Measurements from ENCODE around the gene NOP10. TPM values are rescaled to one million over a fixed set of nuclear protein-coding genes. Genes with fewer than 3 reads are reported as not detected.

NOP10 gene
- polyA plus RNA-seq, 1 of the 3 experiments (the other 2 are of a cell fraction) = 440 TPM

DNA sequence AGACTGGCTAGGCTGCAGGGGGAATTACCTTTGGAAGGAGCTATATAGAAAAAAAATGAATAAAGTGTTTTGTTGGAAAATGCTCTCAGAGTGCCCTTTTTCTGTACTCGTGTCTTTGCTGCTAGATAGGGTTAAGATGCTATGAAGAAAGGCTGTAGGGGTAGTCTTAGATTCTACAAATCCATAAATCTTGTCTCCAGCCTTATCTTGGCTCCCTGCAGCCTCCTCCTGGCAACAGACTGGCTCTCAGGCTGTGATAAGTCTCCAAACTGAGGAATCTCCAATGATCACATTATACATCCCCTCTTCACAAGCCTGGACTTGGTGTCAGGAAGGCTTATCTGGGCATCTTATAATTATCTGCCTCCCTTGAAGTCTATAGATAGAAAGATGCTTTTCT lies 14.7 kb upstream of the NOP10 start:
- H2AFZ ChIP-seq (ENCODE audit: low read depth) = no peak overlapping the region
- no peak overlapping the region for H3K4me3 ChIP-seq (ENCODE audit: low read depth in 2 of 2, low read length in 1 of 2)
- no peaks in the 10 kb centered on the region for H3K79me2 ChIP-seq (ENCODE audit: insufficient read depth)
- H3F3A ChIP-seq (replicated peaks; ENCODE audit: insufficient read depth) = no peaks in the 10 kb centered on the region
- no peaks in the 10 kb centered on the region for H3K9me2 ChIP-seq
- no peaks in the 10 kb centered on the region for H3K9me3 ChIP-seq
- H3K9ac ChIP-seq = no peak overlapping the region
- DNase-seq = no peak
- ChIA-PET CTCF (interaction anchor here (1.3 to 2.1 kb wide), 2 partner anchors 10 to 14 kb away, joined by 5 to 14 read pairs; partner anchors contain the start of genes LPCAT4, NOP10 and NUTM1), POLR2A (no interaction called here)
- H3K36me3 ChIP-seq (replicated peaks in 1 of 2; ENCODE audit: control insufficient read depth in 1 of 2, insufficient read depth in 2 of 2, low read length in 1 of 2) = peaks cover 7 to 55% of the 10 kb centered on the region in 2 experiments
- H3K27ac ChIP-seq (ENCODE audit: low read depth in 2 of 2, low read length in 1 of 2) = no peak overlapping the region
- TF ChIP-seq RCOR1 (IDR thresholded peaks at IDR 0.05; ENCODE audit: low read length) (no peak), FOSL2 (IDR thresholded peaks at IDR 0.05; ENCODE audit: borderline replicate concordance, low read depth) (no peak), YY1 (IDR thresholded peaks at IDR 0.05; ENCODE audit: low read depth) (no peak), EP300 (IDR thresholded peaks at IDR 0.05; ENCODE audit: borderline replicate concordance in 1 of 2, low read depth in 1 of 2, low read length in 1 of 2) (no peak), SIN3A (IDR thresholded peaks at IDR 0.05; ENCODE audit: borderline replicate concordance, low read depth, low read length) (no peak), GABPA (IDR thresholded peaks at IDR 0.05; ENCODE audit: low read depth) (no peak), NRF1 (IDR thresholded peaks at IDR 0.05; ENCODE audit: low read depth, low read length) (no peak), CHD2 (IDR thresholded peaks at IDR 0.05; ENCODE audit: low read length, partially characterized antibody) (no peak)
- TF ChIP-seq, protein P1, sequence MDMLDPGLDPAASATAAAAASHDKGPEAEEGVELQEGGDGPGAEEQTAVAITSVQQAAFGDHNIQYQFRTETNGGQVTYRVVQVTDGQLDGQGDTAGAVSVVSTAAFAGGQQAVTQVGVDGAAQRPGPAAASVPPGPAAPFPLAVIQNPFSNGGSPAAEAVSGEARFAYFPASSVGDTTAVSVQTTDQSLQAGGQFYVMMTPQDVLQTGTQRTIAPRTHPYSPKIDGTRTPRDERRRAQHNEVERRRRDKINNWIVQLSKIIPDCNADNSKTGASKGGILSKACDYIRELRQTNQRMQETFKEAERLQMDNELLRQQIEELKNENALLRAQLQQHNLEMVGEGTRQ (IDR thresholded peaks at IDR 0.05; ENCODE audit: borderline replicate concordance, low read depth, low read length) = no peak
- H3K27me3 ChIP-seq (ENCODE audit: insufficient read depth) = no peaks in the 10 kb centered on the region
- 79% methylated on average over 1 of the region's 1 CpG for WGBS (ENCODE audit: low lambda C conversion rate)
- H4K20me1 ChIP-seq (ENCODE audit: insufficient read depth) = no peaks in the 10 kb centered on the region
- H3K4me1 ChIP-seq (ENCODE audit: control insufficient read depth in 1 of 2, insufficient read depth in 2 of 2, low read depth in 1 of 2, low read length in 1 of 2) = no peaks in the 10 kb centered on the region
- H3K4me2 ChIP-seq = no peak overlapping the region

DNA sequence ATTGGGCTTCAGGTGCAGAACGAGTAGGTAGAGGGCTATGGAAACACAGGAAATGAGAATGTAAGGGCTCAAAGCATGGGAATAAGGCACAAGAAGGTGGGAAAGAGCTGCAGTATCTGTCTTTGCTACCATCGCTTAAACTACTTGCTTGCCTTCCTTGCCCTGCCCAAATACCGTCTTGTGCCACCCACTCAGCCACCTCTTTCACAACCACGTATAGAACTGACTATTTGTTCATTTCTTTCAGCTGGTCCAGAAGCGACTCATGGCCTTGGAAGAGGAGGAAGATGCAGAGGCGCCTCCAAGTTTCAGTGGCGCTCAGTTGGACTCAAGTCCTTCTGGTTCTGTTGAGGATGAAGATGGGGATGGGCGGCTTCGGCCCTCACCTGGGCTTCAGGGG lies 12.3 kb upstream of the NOP10 start:
- CTCF ChIA-PET = interaction anchor here (0.7 to 1.8 kb wide), 4 partner anchors 9 to 565 kb away, joined by 3 to 18 read pairs (median 3); partner anchors contain the start of genes LPCAT4, NOP10 and NUTM1

DNA sequence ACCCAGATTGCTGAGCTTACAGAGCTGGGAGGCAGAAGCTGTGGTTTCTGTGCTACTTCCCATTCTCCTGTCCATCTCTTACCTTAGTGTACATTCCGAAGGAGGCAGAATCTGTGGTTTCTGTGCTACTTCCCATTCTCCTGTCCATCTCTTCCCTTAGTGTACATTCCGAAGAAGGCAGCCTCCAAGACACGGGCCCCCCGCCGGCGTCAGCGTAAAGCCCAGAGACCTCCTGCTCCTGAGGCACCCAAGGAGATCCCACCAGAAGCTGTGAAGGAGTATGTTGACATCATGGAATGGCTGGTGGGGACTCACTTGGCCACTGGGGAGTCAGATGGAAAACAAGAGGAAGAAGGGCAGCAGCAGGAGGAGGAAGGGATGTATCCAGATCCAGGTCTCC lies 11.3 kb upstream of the NOP10 start:
- Histone ChIP-seq H3K4me1 (ENCODE audit: control insufficient read depth in 1 of 2, insufficient read depth in 2 of 2, low read depth in 1 of 2, low read length in 1 of 2) (no peaks in the 10 kb centered on the region), H3K79me2 (ENCODE audit: insufficient read depth) (no peaks in the 10 kb centered on the region), H4K20me1 (ENCODE audit: insufficient read depth) (no peaks in the 10 kb centered on the region), H3K9ac (no peak overlapping the region), H3K27me3 (ENCODE audit: insufficient read depth) (no peaks in the 10 kb centered on the region), H3F3A (replicated peaks; ENCODE audit: insufficient read depth) (no peaks in the 10 kb centered on the region), H2AFZ (ENCODE audit: low read depth) (no peak overlapping the region), H3K4me3 (ENCODE audit: low read depth in 2 of 2, low read length in 1 of 2) (no peak overlapping the region), H3K36me3 (replicated peaks in 1 of 2; ENCODE audit: control insufficient read depth in 1 of 2, insufficient read depth in 2 of 2, low read length in 1 of 2) (peaks cover 0 to 26% of the 10 kb centered on the region in 2 experiments), H3K4me2 (no peak overlapping the region), H3K27ac (ENCODE audit: low read depth in 2 of 2, low read length in 1 of 2) (no peak overlapping the region), H3K9me2 (no peaks in the 10 kb centered on the region), H3K9me3 (no peaks in the 10 kb centered on the region)
- POLR2A ChIA-PET = interaction anchor here (1.4 kb wide), 1 partner anchor 17 kb away, joined by 3 read pairs; the partner anchor contains the start of gene SLC12A6
- DNase-seq = no peak
- CTCF ChIA-PET = interaction anchor here (1.0 to 2.1 kb wide), 3 partner anchors 8 to 13 kb away, joined by 3 to 18 read pairs (median 15); partner anchors contain the start of genes LPCAT4, NOP10 and NUTM1
- no peak for TF ChIP-seq JUND (IDR thresholded peaks at IDR 0.05)
- TF ChIP-seq SMC3 (IDR thresholded peaks at IDR 0.05; ENCODE audit: low read depth, low read length) = no peak
- no peak for TF ChIP-seq RXRA (IDR thresholded peaks at IDR 0.05; ENCODE audit: borderline replicate concordance, low read depth)
- no peak for TF ChIP-seq RAD21 (IDR thresholded peaks at IDR 0.05; ENCODE audit: low read length)
- TF ChIP-seq, protein P2, sequence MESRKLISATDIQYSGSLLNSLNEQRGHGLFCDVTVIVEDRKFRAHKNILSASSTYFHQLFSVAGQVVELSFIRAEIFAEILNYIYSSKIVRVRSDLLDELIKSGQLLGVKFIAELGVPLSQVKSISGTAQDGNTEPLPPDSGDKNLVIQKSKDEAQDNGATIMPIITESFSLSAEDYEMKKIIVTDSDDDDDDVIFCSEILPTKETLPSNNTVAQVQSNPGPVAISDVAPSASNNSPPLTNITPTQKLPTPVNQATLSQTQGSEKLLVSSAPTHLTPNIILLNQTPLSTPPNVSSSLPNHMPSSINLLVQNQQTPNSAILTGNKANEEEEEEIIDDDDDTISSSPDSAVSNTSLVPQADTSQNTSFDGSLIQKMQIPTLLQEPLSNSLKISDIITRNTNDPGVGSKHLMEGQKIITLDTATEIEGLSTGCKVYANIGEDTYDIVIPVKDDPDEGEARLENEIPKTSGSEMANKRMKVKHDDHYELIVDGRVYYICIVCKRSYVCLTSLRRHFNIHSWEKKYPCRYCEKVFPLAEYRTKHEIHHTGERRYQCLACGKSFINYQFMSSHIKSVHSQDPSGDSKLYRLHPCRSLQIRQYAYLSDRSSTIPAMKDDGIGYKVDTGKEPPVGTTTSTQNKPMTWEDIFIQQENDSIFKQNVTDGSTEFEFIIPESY (IDR thresholded peaks at IDR 0.05; ENCODE audit: borderline replicate concordance, low read depth) = no peak
- no peak for TF ChIP-seq FOXM1 (IDR thresholded peaks at IDR 0.05; ENCODE audit: low read depth)
- no peak for TF ChIP-seq FOXJ3 (CRISPR knock-in tag; IDR thresholded peaks at IDR 0.05)
- TF ChIP-seq, protein P3, sequence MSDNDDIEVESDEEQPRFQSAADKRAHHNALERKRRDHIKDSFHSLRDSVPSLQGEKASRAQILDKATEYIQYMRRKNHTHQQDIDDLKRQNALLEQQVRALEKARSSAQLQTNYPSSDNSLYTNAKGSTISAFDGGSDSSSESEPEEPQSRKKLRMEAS (IDR thresholded peaks at IDR 0.05; ENCODE audit: low read depth) = no peak
- 93% methylated on average over 7 of the region's 7 CpGs for WGBS (ENCODE audit: low lambda C conversion rate)

More for the DNA sequence above, 12.3 kb upstream of the NOP10 start:
- no peaks in the 10 kb centered on the region for H3K27me3 ChIP-seq (ENCODE audit: insufficient read depth)
- H3K4me1 ChIP-seq (ENCODE audit: control insufficient read depth in 1 of 2, insufficient read depth in 2 of 2, low read depth in 1 of 2, low read length in 1 of 2) = no peaks in the 10 kb centered on the region
- H3F3A ChIP-seq (replicated peaks; ENCODE audit: insufficient read depth) = no peaks in the 10 kb centered on the region
- H4K20me1 ChIP-seq (ENCODE audit: insufficient read depth) = no peaks in the 10 kb centered on the region
- H2AFZ ChIP-seq (ENCODE audit: low read depth) = no peak overlapping the region
- H3K36me3 ChIP-seq (replicated peaks in 1 of 2; ENCODE audit: control insufficient read depth in 1 of 2, insufficient read depth in 2 of 2, low read length in 1 of 2) = peaks cover 0 to 35% of the 10 kb centered on the region in 2 experiments
- no peak overlapping the region for H3K9ac ChIP-seq
- POLR2A ChIA-PET = no interaction called here
- no peaks in the 10 kb centered on the region for H3K79me2 ChIP-seq (ENCODE audit: insufficient read depth)
- no peak overlapping the region for H3K27ac ChIP-seq (ENCODE audit: low read depth in 2 of 2, low read length in 1 of 2)
- no peak overlapping the region for H3K4me2 ChIP-seq
- TF ChIP-seq POLR2AphosphoS5 (IDR thresholded peaks at IDR 0.05; ENCODE audit: low read depth, low read length) (no peak), NRF1 (IDR thresholded peaks at IDR 0.05; ENCODE audit: low read depth, low read length) (no peak)
- WGBS (ENCODE audit: low lambda C conversion rate) = 92% methylated on average over 9 of the region's 9 CpGs
- H3K9me3 ChIP-seq = no peaks in the 10 kb centered on the region
- no peak overlapping the region for H3K4me3 ChIP-seq (ENCODE audit: low read depth in 2 of 2, low read length in 1 of 2)
- no peak for DNase-seq
- no peaks in the 10 kb centered on the region for H3K9me2 ChIP-seq
